ENCODE results near the gene CDK5R1.
"Not testable (repeated sequence)": the region's sequence is repeated elsewhere in the genome, so short reads cannot be mapped to it uniquely, and the experiment has no call there.

CDK5R1 gene

GRCh38 chr17:32486701-32487472 is at the start of gene CDK5R1:
TSS of gene CDK5R1 (plus strand) at chr17:32486993. CDS start at chr17:32487621, 628 bp downstream.
- peak; percentile 73 to 79 for DNase-seq

GRCh38 chr17:32440722-32441121 is 46.1 kb upstream of the CDK5R1 start:
- no peak for DNase-seq

GRCh38 chr17:32441886-32442285 is 44.9 kb upstream of the CDK5R1 start:
- DNase-seq: no peak

- DNase-seq: no peak
These were observed 42.9 kb upstream of the CDK5R1 start for GRCh38 chr17:32443827-32444300.

GRCh38 chr17:32444301-32445073 is 42.3 kb upstream of the CDK5R1 start, which contains the start of gene PSMD11:
TSS of gene PSMD11 (plus strand) at chr17:32444510. CDS start at chr17:32444524, 14 bp downstream.
- peak; percentile 99 for DNase-seq

- peak; percentile 48 to 60 for DNase-seq
These were observed 41.7 kb upstream of the CDK5R1 start for GRCh38 chr17:32445074-32445415.

GRCh38 chr17:32445497-32445896 is 41.3 kb upstream of the CDK5R1 start:
- no peak for DNase-seq

GRCh38 chr17:32445971-32446370 is 40.8 kb upstream of the CDK5R1 start:
- DNase-seq: no peak

GRCh38 chr17:32446949-32447348 is 39.8 kb upstream of the CDK5R1 start:
- no peak for DNase-seq

GRCh38 chr17:32449963-32450362 is 36.8 kb upstream of the CDK5R1 start:
- DNase-seq: no peak

- not testable (repeated sequence) for DNase-seq
These were observed 36.4 kb upstream of the CDK5R1 start for GRCh38 chr17:32450379-32450778.

GRCh38 chr17:32451879-32452278 is 34.9 kb upstream of the CDK5R1 start:
- DNase-seq: no peak

GRCh38 chr17:32452281-32452680 is 34.5 kb upstream of the CDK5R1 start:
- DNase-seq: no peak

GRCh38 chr17:32453370-32453769 is 33.4 kb upstream of the CDK5R1 start:
- DNase-seq: no peak

- no peak for DNase-seq
These were observed 28.4 kb upstream of the CDK5R1 start for GRCh38 chr17:32458371-32458770.

- DNase-seq: no peak
These were observed 26.7 kb upstream of the CDK5R1 start for GRCh38 chr17:32460054-32460453.

GRCh38 chr17:32461498-32461852 is 25.3 kb upstream of the CDK5R1 start:
- DNase-seq: no peak

- DNase-seq: peak; percentile 73 to 80
These were observed 24.8 kb upstream of the CDK5R1 start for GRCh38 chr17:32461853-32462617.

- DNase-seq: no peak
These were observed 23.5 kb upstream of the CDK5R1 start for GRCh38 chr17:32463304-32463703.

GRCh38 chr17:32464374-32464773 is 22.4 kb upstream of the CDK5R1 start:
- DNase-seq: no peak

GRCh38 chr17:32467949-32468348 is 18.8 kb upstream of the CDK5R1 start:
- DNase-seq: no peak

GRCh38 chr17:32470405-32471167 is 16.2 kb upstream of the CDK5R1 start:
- no peak for DNase-seq

- no peak for DNase-seq
These were observed 15.1 kb upstream of the CDK5R1 start for GRCh38 chr17:32471652-32472051.
